CD14-positive monocyte (primary cell): ENCODE data around the gene TBX3. TPM values are rescaled to one million over a fixed set of nuclear protein-coding genes. Genes with fewer than 3 reads are reported as not detected.

Source experiments
- DNase-seq, 3 donors: peaks; one replicate each; pipeline ENCODE4 v3.0.0-alpha.2; 2011 to 2022
- H2AFZ ChIP-seq: 2 replicates; pipeline ENCODE4 v1.6.0; 2012; ENCODE audit warnings: mild to moderate bottlenecking, low read depth, low read length, inconsistent platforms; ENCODE audit not compliant: insufficient read depth, poor library complexity, severe bottlenecking
- H3K27ac ChIP-seq, 2 donors: 1 replicate in 1 of 2; 2 replicates in 1 of 2; pipeline ENCODE4 v1.5.1; 2012 to 2013; ENCODE audit warnings: low read length in 2 of 2, control low read depth in 1 of 2, inconsistent platforms in 1 of 2, low read depth in 1 of 2, mild to moderate bottlenecking in 1 of 2
- H3K27me3 ChIP-seq, 2 donors: one replicate each; pipeline versions ENCODE4 v1.6.0 to v1.6.1; 2011 to 2013; ENCODE audit warnings: low read length in 2 of 2; ENCODE audit not compliant: control insufficient read depth in 2 of 2, insufficient read depth in 2 of 2
- H3K36me3 ChIP-seq, 2 donors: replicated peaks in 1 of 2; 1 replicate in 1 of 2; 2 replicates in 1 of 2; pipeline versions ENCODE4 v1.5.1 to v1.6.1; 2012 to 2013; ENCODE audit warnings: low read length in 2 of 2, control low read depth in 1 of 2, inconsistent platforms in 1 of 2, mild to moderate bottlenecking in 1 of 2; ENCODE audit not compliant: insufficient read depth in 2 of 2, control insufficient read depth in 1 of 2
- H3K4me1 ChIP-seq, 2 donors: 1 replicate in 1 of 2; 2 replicates in 1 of 2; pipeline versions ENCODE4 v1.5.1 to v1.6.1; 2012 to 2013; ENCODE audit warnings: low read length in 2 of 2, control low read depth in 1 of 2, inconsistent platforms in 1 of 2, mild to moderate bottlenecking in 1 of 2, moderate library complexity in 1 of 2; ENCODE audit not compliant: insufficient read depth in 2 of 2, control insufficient read depth in 1 of 2
- H3K4me2 ChIP-seq: replicated peaks from 2 replicates; pipeline ENCODE3; 2012; ENCODE audit warnings: low read length, moderate library complexity, mild to moderate bottlenecking; ENCODE audit not compliant: poor library complexity, severe bottlenecking; ENCODE audit errors: extremely low read depth
- H3K4me3 ChIP-seq, 3 experiments: fragments of 200-600 bp in 1 of 3; sonication (generic) in 1 of 3; replicated peaks in 1 of 3; 1 replicate in 2 of 3; 2 replicates in 1 of 3; pipeline ENCODE4 v1.5.1; 2011 to 2013; ENCODE audit warnings: low read length in 3 of 3, mild to moderate bottlenecking in 3 of 3, control low read depth in 2 of 3, low read depth in 2 of 3, inconsistent platforms in 1 of 3, moderate library complexity in 1 of 3
- H3K79me2 ChIP-seq: 2 replicates; pipeline ENCODE4 v1.6.0; 2012; ENCODE audit warnings: mild to moderate bottlenecking, control low read depth, inconsistent platforms, low read length, moderate library complexity; ENCODE audit not compliant: insufficient read depth
- H3K9ac ChIP-seq: 2 replicates; pipeline ENCODE4 v1.6.0; 2017; ENCODE audit warnings: low read length, mild to moderate bottlenecking; ENCODE audit not compliant: insufficient read depth, poor library complexity, severe bottlenecking
- H3K9me3 ChIP-seq, 2 donors: replicated peaks in 1 of 2; 1 replicate in 1 of 2; 2 replicates in 1 of 2; pipeline versions ENCODE4 v1.5.1 to v1.6.1; 2012 to 2013; ENCODE audit warnings: low read length in 2 of 2, control low read depth in 1 of 2; ENCODE audit not compliant: control insufficient read depth in 1 of 2, insufficient read depth in 1 of 2
- H4K20me1 ChIP-seq: 2 replicates; pipeline ENCODE4 v1.6.0; 2012; ENCODE audit warnings: mild to moderate bottlenecking, low read length, control low read depth, moderate library complexity; ENCODE audit not compliant: insufficient read depth
- H3K27ac Mint-ChIP-seq, 7 donors: one replicate each; pipeline ENCODE4 v1.8.0; 2020; ENCODE audit warnings: mild to moderate bottlenecking in 7 of 7, mixed read lengths in 7 of 7, moderate library complexity in 6 of 7, inconsistent platforms in 2 of 7
- H3K27me3 Mint-ChIP-seq, 3 donors: one replicate each; pipeline ENCODE4 v1.8.0; 2021 to 2022; ENCODE audit warnings: low read depth in 3 of 3, mild to moderate bottlenecking in 3 of 3, mixed read lengths in 3 of 3, moderate library complexity in 3 of 3, inconsistent platforms in 1 of 3
- H3K36me3 Mint-ChIP-seq, 2 donors: one replicate each; pipeline ENCODE4 v1.8.0; 2020; ENCODE audit warnings: mixed read lengths in 2 of 2, inconsistent platforms in 1 of 2, mild to moderate bottlenecking in 1 of 2
- H3K4me1 Mint-ChIP-seq: one replicate; pipeline ENCODE4 v1.8.0; 2020; ENCODE audit warnings: mild to moderate bottlenecking, mixed read lengths
- H3K4me3 Mint-ChIP-seq, 2 donors: one replicate each; pipeline ENCODE4 v1.8.0; 2020; ENCODE audit warnings: mild to moderate bottlenecking in 2 of 2, mixed read lengths in 2 of 2, moderate library complexity in 1 of 2
- H3K9me3 Mint-ChIP-seq, 7 donors: one replicate each; pipeline ENCODE4 v1.8.0; 2020 to 2022; ENCODE audit warnings: mixed read lengths in 7 of 7, mild to moderate bottlenecking in 6 of 7, moderate library complexity in 6 of 7, inconsistent platforms in 2 of 7
- WGBS: methylation state at CpG from one replicate; pipeline ENCODE4 v1.1.5; 2013; ENCODE audit warnings: missing lambda C conversion rate; ENCODE audit not compliant: insufficient coverage; 5-methylcytosine and 5-hydroxymethylcytosine counted together
- intact Hi-C, 2 donors: fragments of 100-400 bp; cut with micrococcal nuclease; formaldehyde crosslinking; loops; one replicate each; pipeline versions ENCODE4 v1.15.0 to v1.15.1; 2023
- polyA plus RNA-seq, 3 donors: library from polyadenylated mRNA; depleted of rRNA in 1 of 3; unstranded in 2 of 3; stranded (reverse) in 1 of 3; fragments of 300-500 nt in 2 of 3; fragments of >200 nt in 1 of 3; fragmentation: Illumina TruSeq in 2 of 3; gene quantifications; 1 replicate in 2 of 3; 2 replicates in 1 of 3; pipeline ENCODE4 v1.2.3, GENCODE V29; 2012 to 2021
- TF ChIP-seq, protein P1 (sequence below): fragments of 200-600 bp; IDR thresholded peaks from one replicate; pipeline ENCODE4 v1.8.0; 2022; ENCODE audit warnings: antibody characterized with exemption, mild to moderate bottlenecking

TBX3 gene
- polyA plus RNA-seq, 3 donors, result 0.04 to 0.13 TPM; not detected in 1

DNA sequence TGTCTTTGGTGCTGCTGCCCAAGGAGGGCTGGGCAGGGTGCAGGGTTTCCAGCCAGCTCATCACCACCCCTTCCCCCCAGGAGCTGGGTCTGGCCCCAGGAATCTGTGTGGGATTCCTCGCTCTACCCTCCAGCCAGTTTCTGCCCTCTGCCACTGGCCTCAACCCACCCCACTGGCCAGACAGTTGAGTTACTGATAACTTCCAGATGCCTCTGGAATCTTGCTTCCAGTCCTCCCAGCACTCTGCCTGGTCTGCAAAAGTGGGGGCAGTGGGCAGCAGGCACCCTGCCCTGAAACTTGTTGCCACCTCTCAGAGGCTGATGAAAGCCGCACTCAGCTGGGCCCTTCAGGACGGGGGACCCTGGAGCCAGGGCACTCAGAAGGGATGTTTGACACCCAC, 20.1 kb upstream of the TBX3 start:
- Histone ChIP-seq H3K27me3 (peaks cover 33 to 66% of the 10 kb centered on the region in 2 donors), H3K4me2 (no peak overlapping the region), H3K4me1 (no peaks in the 10 kb centered on the region), H3K9ac (no peak overlapping the region), H3K36me3 (no peaks in the 10 kb centered on the region), H4K20me1 (no peaks in the 10 kb centered on the region), H3K9me3 (peaks cover 0 to 15% of the 10 kb centered on the region in 2 donors), H3K4me3 (no peak overlapping the region), H3K27ac (no peak overlapping the region), H3K79me2 (no peaks in the 10 kb centered on the region), H2AFZ (no peak overlapping the region)
- peaks cover 0 to 9% (median 3%) of the 10 kb centered on the region in 7 donors for H3K9me3 Mint-ChIP-seq
- intact Hi-C loops, result no loop called here
- DNase-seq, result no peak
- peak overlapping the region in 1 of 2 donors; percentile 64 for H3K4me3 Mint-ChIP-seq
- TF ChIP-seq, protein P1, sequence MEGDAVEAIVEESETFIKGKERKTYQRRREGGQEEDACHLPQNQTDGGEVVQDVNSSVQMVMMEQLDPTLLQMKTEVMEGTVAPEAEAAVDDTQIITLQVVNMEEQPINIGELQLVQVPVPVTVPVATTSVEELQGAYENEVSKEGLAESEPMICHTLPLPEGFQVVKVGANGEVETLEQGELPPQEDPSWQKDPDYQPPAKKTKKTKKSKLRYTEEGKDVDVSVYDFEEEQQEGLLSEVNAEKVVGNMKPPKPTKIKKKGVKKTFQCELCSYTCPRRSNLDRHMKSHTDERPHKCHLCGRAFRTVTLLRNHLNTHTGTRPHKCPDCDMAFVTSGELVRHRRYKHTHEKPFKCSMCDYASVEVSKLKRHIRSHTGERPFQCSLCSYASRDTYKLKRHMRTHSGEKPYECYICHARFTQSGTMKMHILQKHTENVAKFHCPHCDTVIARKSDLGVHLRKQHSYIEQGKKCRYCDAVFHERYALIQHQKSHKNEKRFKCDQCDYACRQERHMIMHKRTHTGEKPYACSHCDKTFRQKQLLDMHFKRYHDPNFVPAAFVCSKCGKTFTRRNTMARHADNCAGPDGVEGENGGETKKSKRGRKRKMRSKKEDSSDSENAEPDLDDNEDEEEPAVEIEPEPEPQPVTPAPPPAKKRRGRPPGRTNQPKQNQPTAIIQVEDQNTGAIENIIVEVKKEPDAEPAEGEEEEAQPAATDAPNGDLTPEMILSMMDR, result no peak
- H3K27me3 Mint-ChIP-seq, result peaks cover 52 to 65% (median 64%) of the 10 kb centered on the region in 3 donors
- peak overlapping the region in 1 of 7 donors; percentile 54 for H3K27ac Mint-ChIP-seq
- H3K36me3 Mint-ChIP-seq, result no peaks in the 10 kb centered on the region
- WGBS, result 57% methylated on average over 2 of the region's 3 CpGs
- H3K4me1 Mint-ChIP-seq, result no peaks in the 10 kb centered on the region

DNA sequence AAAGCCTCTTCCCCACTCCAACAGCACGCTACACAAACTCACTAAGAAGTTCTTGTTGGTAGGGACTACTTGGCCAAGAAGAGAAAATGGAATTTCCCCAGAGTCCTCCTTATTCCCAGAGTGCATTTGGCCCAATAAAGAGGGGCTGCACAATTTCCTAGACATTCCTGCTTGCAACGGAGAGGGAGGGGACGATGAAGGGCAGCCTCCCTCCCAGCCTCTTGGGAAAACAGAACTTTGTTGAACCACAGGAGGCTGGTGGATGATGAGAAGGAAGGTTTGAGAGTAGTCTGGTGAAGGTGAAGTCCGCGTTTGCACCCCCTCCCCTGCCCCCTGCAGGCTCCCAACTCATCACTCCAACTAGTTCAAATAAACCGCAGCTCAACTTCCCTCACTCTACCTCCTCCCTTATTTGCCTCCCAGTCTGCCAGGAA, 19.1 kb upstream of the TBX3 start:
- H3K79me2 ChIP-seq, result no peaks in the 10 kb centered on the region
- no peaks in the 10 kb centered on the region for H4K20me1 ChIP-seq
- H3K4me1 ChIP-seq, result no peaks in the 10 kb centered on the region
- no peak overlapping the region for H3K4me3 ChIP-seq
- WGBS, result no CpG with 5 or more reads among the region's 6 CpGs
- Mint-ChIP-seq H3K27me3 (peaks cover 62 to 75% (median 71%) of the 10 kb centered on the region in 3 donors), H3K4me3 (no peak overlapping the region), H3K36me3 (no peaks in the 10 kb centered on the region), H3K4me1 (no peaks in the 10 kb centered on the region), H3K9me3 (peaks cover 0 to 15% (median 2%) of the 10 kb centered on the region in 7 donors), H3K27ac (no peak overlapping the region)
- intact Hi-C loops, result no loop called here
- TF ChIP-seq, protein P1, result no peak
- no peak overlapping the region for H3K27ac ChIP-seq
- H3K36me3 ChIP-seq, result no peaks in the 10 kb centered on the region
- no peak for DNase-seq
- no peak overlapping the region for H3K4me2 ChIP-seq
- H2AFZ ChIP-seq, result no peak overlapping the region
- H3K9ac ChIP-seq, result no peak overlapping the region
- peaks cover 33 to 72% of the 10 kb centered on the region in 2 donors for H3K27me3 ChIP-seq
- peaks cover 0 to 25% of the 10 kb centered on the region in 2 donors for H3K9me3 ChIP-seq
